HG02973 (cell line): ENCODE data around the gene TUBAL3.
"Not testable (repeated sequence)": the region's sequence is repeated elsewhere in the genome, so short reads cannot be mapped to it uniquely, and the experiment has no call there.

Experiments
- ATAC-seq: cut with Tn5 transposase; IDR thresholded peaks from one replicate; pipeline ENCODE4 v1.9.1; 2021; ENCODE audit warnings: moderate library complexity; ENCODE audit not compliant: unreplicated experiment

Gene TUBAL3

GRCh38 chr10:5424751-5425150, 20.1 kb upstream of the TUBAL3 start:
- no peak for ATAC-seq

GRCh38 chr10:5423771-5424170, 19.1 kb upstream of the TUBAL3 start:
- no peak for ATAC-seq

GRCh38 chr10:5419466-5420094, 15.0 kb upstream of the TUBAL3 start:
- ATAC-seq = no peak

GRCh38 chr10:5418584-5418983, 14.0 kb upstream of the TUBAL3 start:
- no peak for ATAC-seq

GRCh38 chr10:5416981-5417380, 12.4 kb upstream of the TUBAL3 start:
- no peak for ATAC-seq

- ATAC-seq = no peak
Measured at GRCh38 chr10:5413012-5413938, 8.6 kb upstream of the TUBAL3 start.

GRCh38 chr10:5412277-5412941, 7.8 kb upstream of the TUBAL3 start, which contains the start of gene NET1:
NET1 (plus strand) TSS chr10:5412557; CDS start chr10:5412693, 136 bp downstream.
- ATAC-seq = peak; percentile 97

- ATAC-seq = no peak
Measured at GRCh38 chr10:5411941-5412276, 7.3 kb upstream of the TUBAL3 start.

GRCh38 chr10:5410787-5411186, 6.2 kb upstream of the TUBAL3 start:
- not testable (repeated sequence) for ATAC-seq

GRCh38 chr10:5406918-5407317, 2.3 kb upstream of the TUBAL3 start:
- ATAC-seq = no peak

GRCh38 chr10:5402798-5403197, 1.8 kb downstream of the TUBAL3 start:
- no peak for ATAC-seq

- no peak for ATAC-seq
Measured at GRCh38 chr10:5400468-5401240, 4.0 kb downstream of the TUBAL3 start.

- ATAC-seq = no peak
Measured at GRCh38 chr10:5399332-5399731, 5.3 kb downstream of the TUBAL3 start.

GRCh38 chr10:5396556-5397300, 7.9 kb downstream of the TUBAL3 start:
- no peak for ATAC-seq

- ATAC-seq = no peak
Measured at GRCh38 chr10:5395168-5395567, 9.5 kb downstream of the TUBAL3 start.

- ATAC-seq = no peak
Measured at GRCh38 chr10:5393529-5393928, 11.1 kb downstream of the TUBAL3 start.

GRCh38 chr10:5391790-5392189, 12.8 kb downstream of the TUBAL3 start:
- no peak for ATAC-seq

GRCh38 chr10:5390607-5391205, 13.9 kb downstream of the TUBAL3 start:
- ATAC-seq = no peak

- ATAC-seq = no peak
Measured at GRCh38 chr10:5387169-5387568, 17.5 kb downstream of the TUBAL3 start.

GRCh38 chr10:5385224-5385623, 19.4 kb downstream of the TUBAL3 start:
- ATAC-seq = no peak
